HepG2 (cell line): ENCODE data around the gene ZNF74. TPM values are rescaled to one million over a fixed set of nuclear protein-coding genes. Genes with fewer than 3 reads are reported as not detected.

Source experiments
- BRF2 ChIP-seq: sonication (generic); formaldehyde crosslinking; IDR thresholded peaks from 2 replicates; pipeline ENCODE4 v1.8.1; 2022; ENCODE audit warnings: mild to moderate bottlenecking, missing genetic modification reagents
- DRAP1 ChIP-seq: IDR thresholded peaks from 2 replicates; pipeline ENCODE4 v1.6.1; 2016; ENCODE audit warnings: missing genetic modification reagents, missing compliant biosample characterization
- DZIP1 ChIP-seq: sonication (generic); formaldehyde crosslinking; IDR thresholded peaks from 2 replicates; pipeline ENCODE4 v1.5.0; 2020; ENCODE audit warnings: mild to moderate bottlenecking, missing genetic modification reagents
- ELF3 ChIP-seq: IDR thresholded peaks from 2 replicates; pipeline ENCODE4 v1.6.1; 2016; ENCODE audit warnings: missing genetic modification reagents, missing compliant biosample characterization
- ERF ChIP-seq: IDR thresholded peaks from 2 replicates; pipeline ENCODE4 v1.6.1; 2018; ENCODE audit warnings: missing biosample characterization, missing genetic modification reagents
- HDAC2 ChIP-seq: sonication (generic); formaldehyde crosslinking; IDR thresholded peaks from 2 replicates; pipeline ENCODE4 v1.4.0; 2020; ENCODE audit warnings: missing genetic modification reagents
- MAFG ChIP-seq: sonication (generic); formaldehyde crosslinking; IDR thresholded peaks from 2 replicates; pipeline ENCODE4 v1.5.1; 2020; ENCODE audit warnings: mild to moderate bottlenecking, missing genetic modification reagents
- NKX3-1 ChIP-seq: sonication (generic); formaldehyde crosslinking; IDR thresholded peaks from 2 replicates; pipeline ENCODE4 v1.5.0; 2020; ENCODE audit warnings: missing genetic modification reagents
- RBFOX2 ChIP-seq: fragments of 200-400 bp; formaldehyde crosslinking; IDR thresholded peaks from 2 replicates; pipeline ENCODE4 v1.6.1; 2017; ENCODE audit warnings: low read depth, mild to moderate bottlenecking, low read length
- RBM39 ChIP-seq: fragments of 200-400 bp; formaldehyde crosslinking; IDR thresholded peaks from one replicate; pipeline ENCODE4 v1.6.1; 2018; ENCODE audit warnings: antibody characterized with exemption, mild to moderate bottlenecking, low read depth, low read length; ENCODE audit not compliant: poor library complexity, severe bottlenecking
- RXRA ChIP-seq: sonication (generic); formaldehyde crosslinking; IDR thresholded peaks from 2 replicates; pipeline ENCODE4 v1.5.1; 2020; ENCODE audit warnings: missing genetic modification reagents
- RXRB ChIP-seq: IDR thresholded peaks from 2 replicates; pipeline ENCODE4 v1.6.1; 2016; ENCODE audit warnings: borderline replicate concordance, missing genetic modification reagents, missing compliant biosample characterization
- THAP11 ChIP-seq: IDR thresholded peaks from 2 replicates; pipeline ENCODE4 v1.6.1; 2016; ENCODE audit warnings: missing biosample characterization, missing genetic modification reagents
- ZC3H4 ChIP-seq: sonication (generic); formaldehyde crosslinking; IDR thresholded peaks from 2 replicates; pipeline ENCODE4 v1.4.0; 2020; ENCODE audit warnings: missing genetic modification reagents, borderline replicate concordance
- ZMYM2 ChIP-seq: sonication (generic); formaldehyde crosslinking; IDR thresholded peaks from 2 replicates; pipeline ENCODE4 v1.8.0; 2022; ENCODE audit warnings: mild to moderate bottlenecking, missing genetic modification reagents
- ZNF143 ChIP-seq: sonication (generic); formaldehyde crosslinking; IDR thresholded peaks from 2 replicates; pipeline ENCODE4 v1.4.0; 2020; ENCODE audit warnings: missing genetic modification reagents
- ZNF441 ChIP-seq: sonication (generic); formaldehyde crosslinking; IDR thresholded peaks from 2 replicates; pipeline ENCODE4 v1.7.0; 2021; ENCODE audit warnings: missing genetic modification reagents, borderline replicate concordance
- ZNF446 ChIP-seq: sonication (generic); formaldehyde crosslinking; IDR thresholded peaks from 2 replicates; pipeline ENCODE4 v1.5.0; 2020; ENCODE audit warnings: mild to moderate bottlenecking, missing genetic modification reagents
- ZNF788 ChIP-seq: sonication (generic); formaldehyde crosslinking; IDR thresholded peaks from 2 replicates; pipeline ENCODE4 v1.5.0; 2020; ENCODE audit warnings: mild to moderate bottlenecking, missing genetic modification reagents, borderline replicate concordance
- polyA plus RNA-seq, 8 experiments: library from polyadenylated mRNA; depleted of rRNA in 3 of 8; stranded (reverse) in 7 of 8; unstranded in 1 of 8; fragments of >200 nt; fragmentation: Illumina TruSeq in 4 of 8; extraction: Trizol in 4 of 8; gene quantifications; 2 replicates each; pipeline versions ENCODE4 v1.2.1 to v1.2.3, GENCODE V29; 2011 to 2016; ENCODE audit warnings: low read depth in 4 of 8, missing spikeins in 1 of 8, mixed read lengths in 1 of 8; ENCODE audit not compliant: insufficient read depth in 1 of 8
- total RNA-seq, 5 experiments: library from RNA; depleted of rRNA; stranded (reverse); fragments of >200 nt; fragmentation: Illumina TruSeq; extraction: Trizol; gene quantifications; 2 replicates each; pipeline ENCODE4 v1.2.3, GENCODE V29; 2016; ENCODE audit warnings: low read depth in 1 of 5
- TF ChIP-seq, protein P1 (sequence below): sonication (generic); formaldehyde crosslinking; IDR thresholded peaks from 2 replicates; pipeline ENCODE4 v1.4.0; 2020; ENCODE audit warnings: low read depth, missing genetic modification reagents
- TF ChIP-seq, protein P2 (sequence below): sonication (generic); formaldehyde crosslinking; IDR thresholded peaks from 2 replicates; pipeline ENCODE4 v1.4.0; 2020; ENCODE audit warnings: missing genetic modification reagents

Gene ZNF74
- total and polyA plus RNA-seq, 2 of the 13 experiments (the other 11 are each of a cell fraction or from before 2014, with no cell fraction given), result 6.3 to 9.1 TPM

- TF ChIP-seq RBFOX2 (peak; percentile 61), DZIP1 (CRISPR knock-in tag) (no peak), ZMYM2 (no peak), HDAC2 (CRISPR knock-in tag) (no peak), ZNF143 (CRISPR knock-in tag) (no peak), RBM39 (peak; percentile 18), BRF2 (CRISPR knock-in tag) (no peak), DRAP1 (CRISPR knock-in tag) (no peak), THAP11 (CRISPR knock-in tag) (no peak), MAFG (CRISPR knock-in tag) (no peak), ZNF441 (CRISPR knock-in tag) (peak; percentile 55; the same call in 1 of the 2 replicates), RXRB (CRISPR knock-in tag) (no peak), ZC3H4 (CRISPR knock-in tag) (no peak), RXRA (no peak), ELF3 (CRISPR knock-in tag) (no peak), ZNF788 (CRISPR knock-in tag) (no peak), ZNF446 (CRISPR knock-in tag) (no peak), ERF (CRISPR knock-in tag) (no peak), NKX3-1 (CRISPR knock-in tag) (no peak)
- TF ChIP-seq, protein P1, sequence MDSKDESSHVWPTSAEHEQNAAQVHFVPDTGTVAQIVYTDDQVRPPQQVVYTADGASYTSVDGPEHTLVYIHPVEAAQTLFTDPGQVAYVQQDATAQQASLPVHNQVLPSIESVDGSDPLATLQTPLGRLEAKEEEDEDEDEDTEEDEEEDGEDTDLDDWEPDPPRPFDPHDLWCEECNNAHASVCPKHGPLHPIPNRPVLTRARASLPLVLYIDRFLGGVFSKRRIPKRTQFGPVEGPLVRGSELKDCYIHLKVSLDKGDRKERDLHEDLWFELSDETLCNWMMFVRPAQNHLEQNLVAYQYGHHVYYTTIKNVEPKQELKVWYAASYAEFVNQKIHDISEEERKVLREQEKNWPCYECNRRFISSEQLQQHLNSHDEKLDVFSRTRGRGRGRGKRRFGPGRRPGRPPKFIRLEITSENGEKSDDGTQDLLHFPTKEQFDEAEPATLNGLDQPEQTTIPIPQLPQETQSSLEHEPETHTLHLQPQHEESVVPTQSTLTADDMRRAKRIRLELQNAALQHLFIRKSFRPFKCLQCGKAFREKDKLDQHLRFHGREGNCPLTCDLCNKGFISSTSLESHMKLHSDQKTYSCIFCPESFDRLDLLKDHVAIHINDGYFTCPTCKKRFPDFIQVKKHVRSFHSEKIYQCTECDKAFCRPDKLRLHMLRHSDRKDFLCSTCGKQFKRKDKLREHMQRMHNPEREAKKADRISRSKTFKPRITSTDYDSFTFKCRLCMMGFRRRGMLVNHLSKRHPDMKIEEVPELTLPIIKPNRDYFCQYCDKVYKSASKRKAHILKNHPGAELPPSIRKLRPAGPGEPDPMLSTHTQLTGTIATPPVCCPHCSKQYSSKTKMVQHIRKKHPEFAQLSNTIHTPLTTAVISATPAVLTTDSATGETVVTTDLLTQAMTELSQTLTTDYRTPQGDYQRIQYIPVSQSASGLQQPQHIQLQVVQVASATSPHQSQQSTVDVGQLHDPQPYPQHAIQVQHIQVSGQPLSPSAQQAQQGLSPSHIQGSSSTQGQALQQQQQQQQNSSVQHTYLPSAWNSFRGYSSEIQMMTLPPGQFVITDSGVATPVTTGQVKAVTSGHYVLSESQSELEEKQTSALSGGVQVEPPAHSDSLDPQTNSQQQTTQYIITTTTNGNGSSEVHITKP (CRISPR knock-in tag), result no peak
- TF ChIP-seq, protein P2, sequence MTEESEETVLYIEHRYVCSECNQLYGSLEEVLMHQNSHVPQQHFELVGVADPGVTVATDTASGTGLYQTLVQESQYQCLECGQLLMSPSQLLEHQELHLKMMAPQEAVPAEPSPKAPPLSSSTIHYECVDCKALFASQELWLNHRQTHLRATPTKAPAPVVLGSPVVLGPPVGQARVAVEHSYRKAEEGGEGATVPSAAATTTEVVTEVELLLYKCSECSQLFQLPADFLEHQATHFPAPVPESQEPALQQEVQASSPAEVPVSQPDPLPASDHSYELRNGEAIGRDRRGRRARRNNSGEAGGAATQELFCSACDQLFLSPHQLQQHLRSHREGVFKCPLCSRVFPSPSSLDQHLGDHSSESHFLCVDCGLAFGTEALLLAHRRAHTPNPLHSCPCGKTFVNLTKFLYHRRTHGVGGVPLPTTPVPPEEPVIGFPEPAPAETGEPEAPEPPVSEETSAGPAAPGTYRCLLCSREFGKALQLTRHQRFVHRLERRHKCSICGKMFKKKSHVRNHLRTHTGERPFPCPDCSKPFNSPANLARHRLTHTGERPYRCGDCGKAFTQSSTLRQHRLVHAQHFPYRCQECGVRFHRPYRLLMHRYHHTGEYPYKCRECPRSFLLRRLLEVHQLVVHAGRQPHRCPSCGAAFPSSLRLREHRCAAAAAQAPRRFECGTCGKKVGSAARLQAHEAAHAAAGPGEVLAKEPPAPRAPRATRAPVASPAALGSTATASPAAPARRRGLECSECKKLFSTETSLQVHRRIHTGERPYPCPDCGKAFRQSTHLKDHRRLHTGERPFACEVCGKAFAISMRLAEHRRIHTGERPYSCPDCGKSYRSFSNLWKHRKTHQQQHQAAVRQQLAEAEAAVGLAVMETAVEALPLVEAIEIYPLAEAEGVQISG, result 0 out of 2 replicates have a peak, but pooled peaks have one; percentile 1
These were observed 42.4 kb downstream of the ZNF74 start (continued) for GRCh38 chr22:20436307-20436767.
